ENCODE results near the gene DENND5B. TPM values are rescaled to one million over a fixed set of nuclear protein-coding genes. Genes with fewer than 3 reads are reported as not detected.
"Not testable (repeated sequence)": the region's sequence is repeated elsewhere in the genome, so short reads cannot be mapped to it uniquely, and the experiment has no call there.

Gene DENND5B
- total and polyA plus RNA-seq, 11 donors = 8.2 to 58.9 (median 44.0) TPM

DNA sequence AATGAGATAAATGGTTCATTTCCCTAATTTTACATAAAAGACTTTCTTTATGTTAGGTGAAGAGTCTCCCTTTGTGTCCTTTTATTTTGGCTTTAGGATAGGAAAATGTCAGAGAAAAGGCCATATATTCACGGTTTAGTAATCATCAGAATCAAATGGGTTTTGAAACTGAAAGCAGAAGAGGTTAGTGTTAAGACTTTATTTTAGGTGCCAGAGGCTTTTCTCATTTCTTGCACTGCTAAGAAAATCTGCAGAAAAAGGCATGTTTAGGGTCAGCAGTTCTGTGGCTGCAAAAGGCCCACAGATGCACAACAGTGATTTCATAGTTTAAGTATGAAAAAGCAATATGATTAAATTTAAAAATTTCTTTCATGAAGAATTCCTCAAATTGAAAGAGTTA, 184.6 kb downstream of the DENND5B start:
- TF ChIP-seq, protein P1, sequence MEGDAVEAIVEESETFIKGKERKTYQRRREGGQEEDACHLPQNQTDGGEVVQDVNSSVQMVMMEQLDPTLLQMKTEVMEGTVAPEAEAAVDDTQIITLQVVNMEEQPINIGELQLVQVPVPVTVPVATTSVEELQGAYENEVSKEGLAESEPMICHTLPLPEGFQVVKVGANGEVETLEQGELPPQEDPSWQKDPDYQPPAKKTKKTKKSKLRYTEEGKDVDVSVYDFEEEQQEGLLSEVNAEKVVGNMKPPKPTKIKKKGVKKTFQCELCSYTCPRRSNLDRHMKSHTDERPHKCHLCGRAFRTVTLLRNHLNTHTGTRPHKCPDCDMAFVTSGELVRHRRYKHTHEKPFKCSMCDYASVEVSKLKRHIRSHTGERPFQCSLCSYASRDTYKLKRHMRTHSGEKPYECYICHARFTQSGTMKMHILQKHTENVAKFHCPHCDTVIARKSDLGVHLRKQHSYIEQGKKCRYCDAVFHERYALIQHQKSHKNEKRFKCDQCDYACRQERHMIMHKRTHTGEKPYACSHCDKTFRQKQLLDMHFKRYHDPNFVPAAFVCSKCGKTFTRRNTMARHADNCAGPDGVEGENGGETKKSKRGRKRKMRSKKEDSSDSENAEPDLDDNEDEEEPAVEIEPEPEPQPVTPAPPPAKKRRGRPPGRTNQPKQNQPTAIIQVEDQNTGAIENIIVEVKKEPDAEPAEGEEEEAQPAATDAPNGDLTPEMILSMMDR (IDR thresholded peaks at IDR 0.05) = no peak
- no peak for TF ChIP-seq POLR2A (IDR thresholded peaks at IDR 0.05)
- DNase-seq = no peak
- Histone ChIP-seq H3K27ac (no peak overlapping the region), H3K4me1 (peaks cover 0 to 13% (median 0%) of the 10 kb centered on the region in 12 donors), H3K4me3 (no peak overlapping the region), H3K27me3 (no peaks in the 10 kb centered on the region), H3K36me3 (peaks cover 0 to 53% (median 13%) of the 10 kb centered on the region in 9 donors), H3K9me3 (no peaks in the 10 kb centered on the region)
- 72 to 84% (median 77%) methylated on average over 1 of the region's 1 CpG for WGBS, 4 donors
- intact Hi-C loops (cut with DNase I) = loop anchor here in 1 of 10 donors (10.0 kb wide), 1 partner anchor 898 kb away; no protein-coding TSS in a partner anchor
- no peak for ATAC-seq

DNA sequence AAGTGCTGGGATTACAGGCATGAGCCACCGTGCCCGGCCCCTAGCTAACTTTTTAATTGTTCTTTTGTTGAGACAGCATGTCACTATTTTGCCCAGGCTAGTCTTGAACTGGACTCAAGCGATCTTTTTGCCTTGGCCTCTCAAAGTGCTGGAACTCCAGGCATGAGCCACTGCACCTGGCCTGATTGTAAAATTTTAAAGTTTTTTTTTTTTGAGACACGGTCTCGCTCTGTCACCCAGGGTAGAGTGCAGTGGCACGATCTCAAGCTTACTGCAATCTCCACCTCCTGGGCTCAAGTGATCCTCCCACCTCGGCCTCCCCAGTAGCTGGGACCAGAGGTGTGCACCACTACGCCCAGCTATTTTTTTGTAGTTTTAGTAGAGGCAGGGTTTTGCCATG, 185.9 kb downstream of the DENND5B start:
- Histone ChIP-seq H3K9me3 (no peaks in the 10 kb centered on the region), H3K27ac (no peak overlapping the region), H3K36me3 (peaks cover 0 to 62% (median 19%) of the 10 kb centered on the region in 9 donors), H3K4me3 (no peak overlapping the region), H3K4me1 (peaks cover 0 to 13% (median 0%) of the 10 kb centered on the region in 12 donors), H3K27me3 (no peaks in the 10 kb centered on the region)
- TF ChIP-seq, protein P1 (IDR thresholded peaks at IDR 0.05) = no peak
- TF ChIP-seq POLR2A (IDR thresholded peaks at IDR 0.05) = no peak
- ATAC-seq (no peak), DNase-seq (no peak)
- intact Hi-C loops (cut with DNase I) = loop anchor here in 2 of 10 donors (2.0 to 10.0 kb wide), 2 partner anchors 232 to 900 kb away; no protein-coding TSS in a partner anchor
- WGBS, 4 donors = 87 to 92% (median 91%) methylated on average over 8 of the region's 8 CpGs

DNA sequence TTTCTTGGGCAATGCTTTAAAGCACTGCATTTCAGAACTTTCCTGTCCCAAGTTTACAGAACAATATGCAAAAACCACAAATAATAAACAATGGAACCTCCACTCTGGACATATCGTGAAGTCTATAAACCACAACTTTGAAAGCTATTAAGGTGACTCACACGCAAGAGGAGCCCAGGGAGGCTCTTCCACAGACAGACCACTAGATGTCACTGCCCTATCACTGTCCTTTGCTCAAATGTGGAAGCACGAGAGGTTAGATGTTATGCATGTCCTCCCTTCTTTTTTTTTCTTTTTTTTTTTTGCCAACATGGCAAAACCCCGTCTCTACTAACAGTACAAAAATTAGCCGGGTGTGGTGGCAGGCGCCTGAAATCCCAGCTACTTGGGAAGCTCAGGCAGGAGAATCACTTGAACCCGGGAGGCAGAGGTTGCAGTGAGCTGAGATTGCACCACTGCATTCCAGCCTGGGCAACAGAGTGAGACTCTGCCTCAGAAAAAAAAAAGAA, 187.8 kb downstream of the DENND5B start:
- intact Hi-C loops (cut with DNase I) = loop anchor here in 9 of 10 donors (1.0 to 10.0 kb wide), 3 partner anchors 233 to 902 kb away; no protein-coding TSS in a partner anchor
- TF ChIP-seq, protein P1 (IDR thresholded peaks at IDR 0.05) = peak; percentile 83 to 95 (median 92)
- H3K9me3 ChIP-seq, H3K4me3 ChIP-seq, H3K27ac ChIP-seq, H3K27me3 ChIP-seq: not testable (repeated sequence)
- ATAC-seq (peak; percentile 78 to 98 (median 96)), DNase-seq (peak in 4 of 5 donors; percentile 39 to 64 (median 46))
- H3K4me1 ChIP-seq = peaks cover 0 to 13% (median 0%) of the 10 kb centered on the region in 12 donors
- WGBS, 4 donors = 12 to 18% (median 15%) methylated on average over 7 of the region's 7 CpGs
- H3K36me3 ChIP-seq = peaks cover 0 to 61% (median 15%) of the 10 kb centered on the region in 9 donors

DNA sequence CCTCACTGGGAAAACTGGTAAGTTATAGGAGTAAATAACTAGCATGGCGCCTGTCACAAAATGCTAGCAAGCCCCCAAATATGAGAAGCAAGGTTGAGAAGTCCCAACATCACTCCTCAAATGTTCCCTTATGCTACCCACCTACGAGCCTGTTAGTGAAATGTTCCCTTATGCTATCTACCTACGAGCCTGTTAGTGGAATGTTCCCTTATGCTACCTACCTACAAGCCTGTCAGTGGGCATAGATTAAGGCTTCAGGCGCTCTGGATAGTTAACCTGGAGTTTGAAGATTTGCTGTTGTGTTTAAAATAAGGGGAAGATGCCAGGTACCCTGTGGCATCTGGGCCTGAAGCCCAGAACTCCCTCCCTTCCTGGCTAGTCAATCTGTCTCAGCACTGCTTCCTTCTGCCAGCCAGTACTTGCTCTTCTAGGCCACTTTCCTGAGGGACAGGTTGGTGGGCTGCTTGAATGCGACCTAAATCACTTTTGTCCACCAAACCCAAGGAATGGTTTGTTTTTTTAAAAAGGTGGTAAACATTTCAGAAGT, 197.9 kb downstream of the DENND5B start:
- no peak overlapping the region for H3K4me3 ChIP-seq
- H3K27me3 ChIP-seq = no peaks in the 10 kb centered on the region
- TF ChIP-seq, protein P1 (IDR thresholded peaks at IDR 0.05) = no peak
- no peak for TF ChIP-seq POLR2A (IDR thresholded peaks at IDR 0.05)
- WGBS, 4 donors = 83 to 91% (median 88%) methylated on average over 5 of the region's 5 CpGs
- peaks cover 0 to 86% (median 31%) of the 10 kb centered on the region in 9 donors for H3K36me3 ChIP-seq
- no peaks in the 10 kb centered on the region for H3K9me3 ChIP-seq
- no peak for ATAC-seq
- H3K27ac ChIP-seq = no peak overlapping the region
- no peak for DNase-seq
- no peaks in the 10 kb centered on the region for H3K4me1 ChIP-seq
- intact Hi-C loops (cut with DNase I) = no loop called here

All from heart left ventricle (tissue), 16 donors.